Germinal center (tissue), 1 donor: ENCODE measurements around the gene PHTF1.

Source experiments
- DNase-seq: peaks from one replicate; pipeline ENCODE4 v3.0.0; 2012; ENCODE audit warnings: mixed read lengths, low spot score

The PHTF1 gene

GRCh38 chr1:113665071-113665470, 94.2 kb downstream of the PHTF1 start:
- DNase-seq: no peak

GRCh38 chr1:113663165-113663951, 95.9 kb downstream of the PHTF1 start:
- no peak for DNase-seq

- DNase-seq: no peak
Measured at GRCh38 chr1:113662101-113662500, 97.2 kb downstream of the PHTF1 start.

GRCh38 chr1:113660088-113660487, 99.2 kb downstream of the PHTF1 start:
- DNase-seq: no peak

GRCh38 chr1:113659556-113659955, 99.7 kb downstream of the PHTF1 start:
- DNase-seq: no peak

- DNase-seq: no peak
Measured at GRCh38 chr1:113659035-113659434, 100.3 kb downstream of the PHTF1 start.

GRCh38 chr1:113657556-113658063, 101.7 kb downstream of the PHTF1 start:
- no peak for DNase-seq

- DNase-seq: no peak
Measured at GRCh38 chr1:113657126-113657525, 102.2 kb downstream of the PHTF1 start.

- no peak for DNase-seq
Measured at GRCh38 chr1:113654883-113655282, 104.4 kb downstream of the PHTF1 start.

- DNase-seq: no peak
Measured at GRCh38 chr1:113653741-113654140, 105.5 kb downstream of the PHTF1 start.

- DNase-seq: no peak
Measured at GRCh38 chr1:113652771-113653170, 106.5 kb downstream of the PHTF1 start.

- no peak for DNase-seq
Measured at GRCh38 chr1:113648478-113648877, 110.8 kb downstream of the PHTF1 start.

GRCh38 chr1:113647164-113647563, 112.1 kb downstream of the PHTF1 start:
- no peak for DNase-seq
